Astrocyte of the spinal cord (primary cell): ENCODE results near the gene SH3YL1.

Experiments used
- DNase-seq: peaks from one replicate; pipeline ENCODE4 v3.0.0; 2011; ENCODE audit warnings: low read depth, low spot score
- H3K4me3 ChIP-seq: 2 replicates; pipeline ENCODE4 v1.5.1; 2011; ENCODE audit warnings: low read depth, mild to moderate bottlenecking, low read length, moderate library complexity
- CTCF ChIP-seq: IDR thresholded peaks from 2 replicates; pipeline ENCODE4 v1.5.1; 2012; ENCODE audit warnings: low read depth, mild to moderate bottlenecking, low read length, inconsistent platforms
- in situ Hi-C: cut with HindIII; loops from 2 replicates; pipeline ENCODE4 v1.10.0; 2017; ENCODE audit warnings: low sequenced_read_pairs

The SH3YL1 gene

GRCh38 chr2:211486-212184, 52.2 kb downstream of the SH3YL1 start:
- TF ChIP-seq CTCF = no peak
- H3K4me3 ChIP-seq = no peak overlapping the region
- in situ Hi-C loops = no loop called here
- DNase-seq = no peak

GRCh38 chr2:210660-211059, 53.2 kb downstream of the SH3YL1 start:
- no peak for DNase-seq
- H3K4me3 ChIP-seq = no peak overlapping the region
- in situ Hi-C loops = no loop called here
- no peak for TF ChIP-seq CTCF

GRCh38 chr2:209470-209869, 54.4 kb downstream of the SH3YL1 start:
- no peak overlapping the region for H3K4me3 ChIP-seq
- no peak for DNase-seq
- in situ Hi-C loops = no loop called here
- no peak for TF ChIP-seq CTCF

- no peak for TF ChIP-seq CTCF
- no peak overlapping the region for H3K4me3 ChIP-seq
- in situ Hi-C loops = no loop called here
- DNase-seq = no peak
Observed at GRCh38 chr2:208335-208734, 55.5 kb downstream of the SH3YL1 start.

GRCh38 chr2:203984-204383, 59.8 kb downstream of the SH3YL1 start:
- no peak for DNase-seq
- H3K4me3 ChIP-seq = no peak overlapping the region
- TF ChIP-seq CTCF = no peak
- in situ Hi-C loops = no loop called here

- in situ Hi-C loops = no loop called here
- no peak overlapping the region for H3K4me3 ChIP-seq
- DNase-seq = no peak
- TF ChIP-seq CTCF = no peak
Observed at GRCh38 chr2:203401-203800, 60.4 kb downstream of the SH3YL1 start.
